Activated CD8-positive, alpha-beta memory T cell treated with anti-CD3 and anti-CD28 coated beads, Interleukin-2, amount 50 U/mL, for 1 hour (primary cell): ENCODE measurements around the gene KLF6.

Experiments used
- DNase-seq: peaks from one replicate; pipeline ENCODE4 v3.0.0-alpha.2; 2020; ENCODE audit errors: extremely low read depth

The KLF6 gene

DNA sequence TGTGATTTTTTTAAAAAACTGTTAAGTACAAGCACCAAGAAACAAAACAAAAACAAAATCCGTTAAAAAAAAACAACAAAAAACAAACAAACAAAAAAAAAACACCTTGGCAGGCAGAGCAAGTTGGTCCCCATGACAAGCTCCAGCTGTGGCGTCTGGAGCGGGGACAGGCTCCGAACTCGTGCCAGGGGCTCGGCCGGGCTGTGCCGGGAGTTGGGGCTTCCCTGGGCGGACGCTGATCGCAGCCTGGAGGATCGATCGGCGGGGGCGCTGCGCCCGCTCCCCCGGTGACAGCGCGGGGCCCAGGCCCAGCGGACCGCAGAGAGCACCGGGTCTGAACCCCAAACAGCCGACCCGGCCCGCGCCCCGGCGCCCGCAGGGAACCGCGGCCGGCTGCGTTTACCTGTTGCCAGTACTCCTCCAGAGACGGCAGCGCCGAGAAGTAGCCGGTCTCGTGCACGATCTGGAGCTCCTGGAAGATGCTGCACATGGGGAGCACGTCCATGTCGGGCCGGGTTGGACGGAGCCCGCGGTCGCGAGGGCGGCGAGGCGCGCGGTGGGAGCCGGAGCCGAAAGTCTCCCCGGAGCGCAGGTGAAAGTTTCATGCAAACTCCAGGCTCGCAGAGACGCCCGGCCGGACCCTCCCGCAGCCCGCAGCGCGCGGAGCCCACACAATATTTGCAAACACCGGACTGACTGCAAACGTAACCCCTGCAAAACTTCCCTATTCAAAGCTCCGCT, at the start of gene KLF6:
TSS of gene KLF6 (minus strand) at position 700 of the 741 bp plus-strand sequence. CDS start at position 505, 195 bp downstream.
- DNase-seq: no peak

DNA sequence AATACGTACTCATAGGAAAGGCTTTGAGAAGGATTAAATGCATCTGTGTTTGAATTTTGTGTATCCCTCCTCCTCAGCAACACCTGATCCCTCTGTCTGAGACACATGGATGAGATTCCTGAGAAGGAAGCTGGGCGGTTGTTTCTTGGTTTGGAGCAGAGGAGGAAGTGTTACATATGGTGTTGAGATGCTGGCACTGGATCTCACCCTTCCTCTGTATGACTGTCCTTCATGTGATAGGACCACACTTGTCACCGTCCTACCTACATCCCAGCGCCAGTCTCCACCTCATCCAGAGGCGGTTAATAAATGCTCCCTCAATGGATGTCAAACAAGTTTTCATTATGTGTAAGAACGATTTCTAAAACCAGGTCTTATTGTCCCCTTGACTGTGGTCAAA, 49.4 kb upstream of the KLF6 start:
- no peak for DNase-seq

DNA sequence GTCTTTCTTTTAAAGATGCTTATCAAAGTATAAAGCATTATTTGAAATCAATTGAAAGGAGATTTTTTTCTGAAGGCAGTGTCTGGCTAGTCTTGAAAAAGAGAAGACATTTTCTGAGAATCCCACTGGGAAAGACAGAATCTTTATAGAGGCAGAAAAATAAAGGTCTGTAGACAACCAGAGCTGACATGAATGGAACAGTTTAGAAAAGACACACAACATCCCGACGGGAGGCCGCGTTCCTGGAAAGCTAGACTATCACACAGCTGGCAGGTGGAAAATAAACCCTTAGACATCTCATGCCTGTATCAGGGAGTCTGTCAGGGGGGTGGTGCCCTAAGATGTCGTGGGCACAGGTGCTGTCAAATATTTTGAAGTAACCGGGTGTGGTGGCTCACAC, 48.0 kb upstream of the KLF6 start:
- DNase-seq: no peak

DNA sequence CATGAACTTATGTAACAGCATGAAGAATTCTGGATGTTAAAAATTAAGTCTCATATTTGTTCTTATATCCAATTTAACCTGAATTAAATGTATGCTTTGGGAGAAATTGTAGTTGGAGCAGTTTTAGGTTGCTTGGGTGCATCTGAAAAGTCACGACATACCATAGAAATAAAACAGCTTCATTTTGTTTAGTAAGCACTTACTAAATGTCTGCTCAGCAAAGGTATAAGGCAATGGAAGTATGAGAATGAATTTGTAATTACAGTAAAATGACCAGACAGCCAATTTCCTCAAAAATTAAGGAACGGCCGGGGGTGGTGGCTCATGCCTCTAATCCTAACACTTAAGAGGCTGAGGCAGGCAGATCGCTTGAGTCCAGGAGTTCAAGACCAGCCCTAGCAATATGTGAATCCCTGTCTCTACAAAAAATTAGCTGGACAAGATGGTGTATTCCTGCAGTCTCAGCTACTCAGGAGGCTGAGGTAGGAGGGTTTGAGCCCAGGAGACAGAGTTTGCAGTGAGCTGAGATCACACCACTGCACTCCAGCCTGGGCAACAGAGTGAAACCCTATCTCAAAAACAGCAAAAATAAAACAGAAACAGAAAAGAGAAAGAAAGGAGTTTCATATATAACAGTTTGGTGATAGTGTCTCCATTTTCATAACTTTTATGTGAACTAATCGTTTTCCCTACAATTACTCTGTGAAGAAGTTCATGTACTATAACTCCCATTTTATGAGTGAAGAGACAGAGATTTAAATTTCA, 47.2 kb upstream of the KLF6 start:
- DNase-seq: no peak

DNA sequence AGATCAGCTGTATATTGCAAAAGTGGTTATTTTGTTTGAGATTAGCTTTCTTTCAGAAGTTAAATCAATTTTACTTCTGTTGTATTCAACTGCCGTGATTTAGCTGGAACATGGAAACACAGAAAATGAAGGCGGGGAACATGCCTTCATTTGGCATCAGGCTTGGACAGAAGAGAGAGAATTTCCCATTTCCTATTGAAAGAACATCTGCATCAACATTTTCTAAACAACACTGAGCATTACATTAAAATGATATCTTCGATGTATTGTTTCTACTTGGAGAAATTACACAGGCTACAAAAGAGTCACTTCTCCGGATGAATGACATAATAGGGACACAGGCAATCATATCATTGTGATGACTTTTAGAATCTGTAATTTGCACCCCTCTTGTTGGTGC, 46.6 kb upstream of the KLF6 start:
- no peak for DNase-seq

DNA sequence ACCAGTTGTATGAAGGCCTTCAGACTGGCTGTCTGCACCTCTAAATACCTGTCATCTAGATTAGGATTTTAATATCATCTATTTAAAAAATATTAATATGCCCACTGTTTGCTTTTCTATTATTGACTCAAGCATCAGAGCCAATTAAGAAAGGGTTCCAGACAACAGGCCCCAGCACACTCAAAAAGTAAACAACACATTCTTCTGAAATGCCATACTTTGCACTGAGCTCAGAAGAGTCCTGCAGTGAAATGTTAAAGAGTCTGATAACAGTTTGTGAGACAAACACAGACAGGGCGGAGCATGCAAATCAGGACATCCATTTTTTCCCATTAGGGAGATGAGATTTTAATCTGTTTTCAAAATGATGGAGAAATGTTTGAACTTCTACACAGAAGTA, 45.9 kb upstream of the KLF6 start:
- DNase-seq: no peak

DNA sequence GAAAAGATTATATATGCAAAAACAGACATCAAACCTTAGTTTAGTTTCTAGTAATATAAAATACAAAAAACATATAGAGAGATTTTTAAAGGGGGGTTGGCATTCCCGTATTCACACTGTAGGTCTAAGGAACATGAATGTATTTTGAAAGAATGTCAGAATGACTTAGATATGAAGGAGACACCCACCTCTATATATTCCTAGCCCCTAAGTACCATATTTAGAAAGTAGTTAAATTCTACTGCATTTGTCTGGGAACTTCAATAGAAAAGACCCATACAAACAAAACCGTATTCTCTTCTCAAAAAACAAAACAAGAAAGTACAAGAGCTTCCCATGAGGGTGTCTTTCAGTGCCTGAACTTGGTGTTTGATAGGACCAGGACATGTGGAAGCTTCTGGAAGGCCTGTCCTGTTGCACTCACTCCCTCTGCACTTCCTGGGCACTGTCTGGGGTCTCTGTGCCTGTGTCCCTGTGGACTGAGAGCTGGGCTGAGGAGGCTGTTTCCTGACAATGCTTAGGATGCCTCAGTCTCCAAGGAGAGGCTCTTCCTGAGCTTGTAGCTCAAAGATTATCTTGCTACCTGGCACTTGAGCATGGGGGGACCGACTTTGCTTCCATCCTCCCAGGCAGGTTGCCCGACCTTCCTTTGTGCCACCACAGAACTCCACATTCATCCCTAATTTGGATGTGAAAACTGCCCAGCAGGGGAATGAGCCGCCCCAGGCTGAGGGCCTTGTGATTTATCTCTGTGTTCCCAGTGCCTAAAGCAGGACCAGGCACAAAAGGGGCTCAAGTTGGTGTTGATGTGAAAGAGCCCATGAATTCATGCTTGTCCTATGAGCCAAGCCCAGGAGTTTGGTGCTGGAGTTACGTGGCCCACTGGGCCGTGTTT, 44.4 kb upstream of the KLF6 start:
- no peak for DNase-seq

DNA sequence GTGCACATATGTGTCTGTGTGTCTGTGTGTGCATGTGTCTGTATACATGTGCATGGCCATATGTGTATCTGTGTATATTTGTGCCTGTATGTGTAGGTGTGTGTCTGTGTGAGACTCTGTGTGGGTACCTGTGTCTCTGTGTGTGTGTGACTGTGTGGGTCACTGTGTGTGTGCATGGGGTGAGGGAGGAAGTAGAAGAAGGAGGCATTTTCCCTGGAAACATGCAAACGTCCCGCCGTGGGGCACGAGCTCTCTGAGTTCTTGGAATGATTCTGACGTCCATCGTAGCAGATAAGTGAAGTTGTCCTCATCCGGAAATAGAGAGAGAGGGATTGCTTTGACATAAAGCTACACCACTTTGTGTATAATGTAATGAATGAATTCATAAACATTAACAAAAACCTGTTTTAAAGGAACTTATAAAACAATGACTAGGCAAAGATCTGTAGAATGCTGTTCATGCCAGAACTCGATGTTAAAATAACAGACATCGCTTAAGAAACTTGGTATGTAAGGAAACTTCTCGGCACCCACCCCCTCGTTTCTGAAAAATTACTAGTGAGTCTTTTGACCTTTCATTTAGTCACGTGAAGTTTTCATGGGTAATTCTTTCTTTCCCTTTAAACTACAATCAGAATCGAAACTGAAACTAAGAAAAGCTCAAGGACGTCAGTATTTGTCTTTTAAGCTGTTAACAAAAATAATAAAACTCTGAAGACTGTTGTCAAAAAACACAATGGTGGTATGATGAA, 43.6 kb upstream of the KLF6 start:
- DNase-seq: no peak

DNA sequence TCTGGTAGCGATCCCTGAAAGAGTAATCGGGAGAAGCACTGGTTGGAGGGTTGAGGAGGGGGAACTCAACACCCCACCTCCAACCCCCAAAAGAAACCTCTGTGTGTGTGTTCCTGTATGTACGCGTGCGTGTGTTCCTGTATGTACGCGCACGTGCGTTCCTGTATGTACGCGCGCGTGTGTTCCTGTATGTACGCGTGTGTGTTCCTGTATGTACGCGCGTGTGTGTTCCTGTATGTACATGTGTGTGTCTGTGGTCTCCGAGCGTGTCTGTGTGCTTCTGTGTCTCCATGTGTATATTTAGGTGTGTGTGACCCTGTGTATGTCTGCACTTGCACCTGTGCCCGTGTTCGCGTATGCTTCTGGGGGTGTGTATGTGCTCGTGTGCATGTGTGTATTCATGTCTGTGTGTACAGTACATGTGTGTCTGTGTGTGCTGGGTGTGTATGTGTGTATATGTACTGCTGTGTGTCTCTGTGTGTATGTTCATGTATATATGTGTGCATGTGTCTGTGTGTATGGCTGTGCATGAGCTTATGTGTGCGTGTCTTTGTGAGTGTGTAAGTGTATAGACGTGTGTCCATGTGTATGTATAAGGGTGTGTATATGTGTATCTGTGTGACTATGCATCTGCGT, 42.9 kb upstream of the KLF6 start:
- no peak for DNase-seq

DNA sequence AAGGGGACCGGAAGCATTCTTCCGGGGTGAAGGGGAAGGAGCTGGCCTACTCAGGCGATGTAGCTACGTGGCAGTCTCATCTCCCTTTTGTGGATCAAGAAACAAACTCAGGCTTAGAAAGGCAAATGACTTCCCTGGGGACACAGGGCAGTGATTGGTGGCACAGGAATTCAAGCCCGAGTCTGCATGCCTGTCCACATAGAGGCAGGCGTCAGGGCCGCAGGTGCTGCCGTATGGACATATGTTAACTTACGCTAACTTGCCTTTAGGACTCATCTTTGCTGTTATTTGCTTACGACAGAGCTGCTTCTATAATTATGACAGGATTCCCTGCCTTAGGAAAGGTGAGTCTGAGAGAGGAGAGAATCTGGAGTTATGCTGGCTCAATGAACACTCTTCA, 42.3 kb upstream of the KLF6 start:
- DNase-seq: no peak

DNA sequence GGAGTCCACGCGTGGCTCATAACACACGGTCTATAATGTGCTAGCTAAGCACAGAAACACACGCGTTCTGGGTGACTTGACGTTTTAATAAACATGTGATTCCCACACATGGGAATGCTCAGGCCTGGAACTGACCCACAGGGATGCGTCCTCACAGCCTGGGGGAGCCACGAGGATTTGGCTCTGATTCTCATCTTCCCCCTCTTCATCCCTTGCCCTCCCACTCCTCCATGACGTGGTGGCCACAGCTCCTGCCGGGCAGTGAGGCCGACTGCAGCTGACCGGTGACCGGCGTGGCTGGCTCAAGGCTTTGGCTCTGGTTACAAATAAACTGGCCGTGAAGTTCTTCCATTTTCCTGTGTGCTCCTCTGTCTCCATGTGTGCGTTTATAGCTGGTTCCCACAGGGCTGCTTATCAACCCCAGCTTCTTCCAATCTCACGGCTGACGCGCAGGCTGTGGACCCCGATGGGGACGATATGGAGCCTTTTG, 40.9 kb upstream of the KLF6 start:
- DNase-seq: no peak

DNA sequence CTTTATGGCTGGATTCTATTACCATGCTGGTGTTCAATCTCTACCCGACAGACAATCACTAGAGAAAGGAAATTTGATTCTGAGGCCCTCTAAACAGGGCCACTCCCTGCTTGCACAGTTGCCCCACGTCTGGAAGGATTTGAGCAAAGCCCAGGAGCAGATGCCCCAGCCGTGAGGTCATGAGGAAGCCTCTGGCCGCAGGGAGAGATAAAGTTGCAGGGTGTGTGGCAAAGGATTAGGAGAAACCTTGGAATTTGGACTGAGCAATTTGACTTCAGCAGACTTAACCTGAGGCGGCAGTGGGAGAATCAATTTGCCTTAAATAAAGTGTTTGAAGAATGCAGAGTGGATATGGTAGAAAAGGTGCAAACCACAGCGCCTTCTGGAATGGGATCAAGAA, 40.2 kb upstream of the KLF6 start:
- DNase-seq: no peak

DNA sequence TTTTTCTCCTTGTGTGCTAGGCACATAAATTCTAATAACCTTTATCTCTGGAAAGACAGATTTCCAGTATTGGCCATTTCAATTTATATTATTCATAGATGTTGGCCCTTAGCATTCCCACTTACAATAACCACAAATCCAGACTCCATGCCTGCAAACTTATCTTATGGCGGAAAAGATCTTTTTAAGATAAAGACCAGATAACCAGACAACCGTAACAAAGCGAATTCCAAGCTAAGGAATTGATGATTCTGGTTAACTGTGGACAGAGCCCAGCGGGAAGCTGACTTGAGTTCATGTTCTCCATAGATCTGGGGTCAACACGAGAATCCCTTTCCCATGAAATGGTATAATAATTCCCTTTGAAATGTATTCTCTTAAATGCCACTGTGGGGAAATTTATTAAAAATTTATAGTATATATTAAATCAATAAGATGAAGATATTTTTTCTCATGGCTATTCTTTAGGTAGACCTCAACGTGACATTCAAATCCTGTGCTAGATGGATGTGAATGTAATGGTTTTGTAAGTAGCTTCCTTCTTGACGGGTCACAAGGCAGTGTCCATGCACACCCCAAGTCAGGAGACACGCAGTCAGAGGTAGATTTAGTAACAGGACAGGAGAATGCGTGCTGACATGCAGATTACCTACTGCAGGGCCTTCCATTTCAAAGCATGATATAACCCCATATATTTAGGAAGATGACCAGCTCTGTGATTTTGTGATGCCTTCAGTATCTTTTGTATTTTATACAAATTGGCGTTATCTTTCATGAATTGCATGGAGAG, 37.7 kb upstream of the KLF6 start:
- no peak for DNase-seq

DNA sequence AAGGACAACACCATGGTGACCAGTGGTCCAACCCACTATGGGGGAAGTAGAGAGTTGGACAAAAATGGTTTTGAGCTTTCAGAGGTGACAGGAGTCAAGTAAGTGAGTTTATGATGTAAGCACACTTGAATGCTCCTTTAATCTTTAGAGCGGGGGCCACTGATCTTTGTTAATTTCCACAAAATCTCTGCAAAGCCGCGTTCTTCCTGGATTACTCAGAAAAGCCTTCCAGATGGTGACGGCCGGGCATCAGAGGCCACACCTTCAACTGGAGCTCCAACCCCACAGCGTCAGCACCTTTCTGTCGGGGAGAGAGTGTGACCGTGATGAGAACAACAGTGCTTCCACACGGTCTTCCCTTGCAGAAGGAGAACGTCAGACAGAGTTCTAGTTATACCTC, 35.2 kb upstream of the KLF6 start:
- no peak for DNase-seq

DNA sequence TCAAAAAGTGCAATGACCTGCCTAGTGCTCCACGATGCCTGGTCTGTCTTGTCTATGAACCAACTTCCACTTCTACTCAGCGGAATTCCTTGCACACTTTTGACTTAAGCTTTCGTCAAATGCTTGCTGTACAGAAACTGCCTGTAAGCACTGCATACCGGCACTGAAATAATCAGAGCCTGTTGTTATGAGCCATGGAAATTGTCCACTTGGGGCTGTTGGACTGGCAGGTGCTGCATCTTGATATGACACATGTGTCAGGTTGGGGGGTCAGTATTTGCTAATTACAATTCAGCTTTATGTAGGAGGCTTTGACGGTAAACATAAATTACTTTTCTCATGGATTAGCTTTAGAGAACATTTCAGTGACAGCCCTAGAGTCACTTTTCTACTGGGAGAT, 32.0 kb upstream of the KLF6 start:
- DNase-seq: no peak

DNA sequence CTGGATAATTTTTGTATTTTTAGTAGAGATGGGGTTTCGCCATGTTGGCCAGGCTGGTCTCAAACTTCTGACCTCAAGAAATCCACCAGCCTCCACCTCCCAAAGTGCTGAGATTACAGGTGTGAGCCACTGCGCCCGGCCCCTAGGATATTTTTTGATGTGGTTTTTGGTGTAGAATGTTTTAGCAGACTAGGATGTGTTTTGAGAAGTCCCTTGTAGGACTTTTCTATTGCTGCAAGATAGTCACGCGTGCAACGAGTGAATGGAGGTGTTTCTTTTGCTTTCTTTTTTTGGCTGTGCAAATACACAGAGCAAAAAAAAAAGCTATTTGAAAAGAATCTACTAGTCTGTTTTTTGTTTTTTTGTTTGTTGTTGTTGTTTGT, 29.8 kb upstream of the KLF6 start:
- no peak for DNase-seq

DNA sequence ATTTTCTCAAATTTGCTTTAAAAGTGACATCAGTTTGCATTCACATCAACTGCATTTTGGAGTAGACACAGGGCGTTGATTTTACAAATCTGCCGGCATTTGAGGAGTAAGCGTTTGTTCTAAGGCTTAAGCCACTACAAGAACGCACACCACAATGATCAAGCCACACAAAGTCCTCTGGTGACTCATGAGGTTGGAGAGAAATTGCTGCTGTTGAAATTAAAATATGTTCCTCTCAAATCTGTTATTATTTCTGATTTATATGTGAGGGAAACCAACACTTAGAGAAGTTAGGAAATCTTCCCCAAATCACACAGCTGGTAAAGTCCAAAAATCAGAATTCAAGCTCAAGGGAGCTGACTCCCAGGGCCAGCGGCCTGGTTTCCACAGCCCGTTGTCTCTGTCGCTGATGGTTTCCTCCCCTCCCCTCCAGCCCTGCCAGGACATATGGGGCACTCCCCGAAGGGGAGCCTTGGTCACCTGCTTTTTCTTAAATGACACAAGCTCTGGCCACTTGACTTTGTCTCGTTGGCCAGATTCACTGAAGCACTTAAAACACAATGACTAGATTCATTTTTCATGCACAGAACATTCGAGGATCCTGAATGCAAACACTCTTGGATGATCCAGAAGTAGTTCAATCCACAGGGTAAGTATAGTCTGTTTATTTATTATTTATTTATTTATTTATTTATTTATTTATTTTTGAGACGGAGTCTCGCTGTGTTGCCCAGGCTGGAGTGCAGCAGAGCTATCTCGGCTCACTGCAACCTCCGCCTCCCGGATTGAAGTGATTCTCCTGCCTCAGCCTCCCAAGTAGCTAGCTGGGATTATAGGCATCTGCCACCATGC, 29.2 kb upstream of the KLF6 start:
- no peak for DNase-seq

DNA sequence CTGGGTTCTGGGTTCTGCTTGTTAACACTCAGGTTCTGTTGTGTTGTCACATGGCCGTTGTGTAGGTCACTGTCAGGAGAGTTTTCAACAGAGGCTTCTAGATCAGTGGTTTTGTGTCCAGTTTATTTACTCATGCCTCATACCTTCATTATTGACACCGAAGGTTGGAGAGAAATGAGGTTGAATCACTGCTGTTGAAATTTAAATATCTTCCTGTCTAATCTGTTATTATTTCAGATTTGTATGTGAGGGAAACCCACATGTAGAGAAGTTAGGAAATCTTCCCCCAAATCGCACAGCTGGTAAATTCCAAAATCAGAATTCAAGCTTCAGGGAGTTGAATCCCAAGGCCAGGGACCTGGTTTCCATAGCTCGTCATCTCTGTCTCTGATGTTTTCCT, 28.3 kb upstream of the KLF6 start:
- no peak for DNase-seq

DNA sequence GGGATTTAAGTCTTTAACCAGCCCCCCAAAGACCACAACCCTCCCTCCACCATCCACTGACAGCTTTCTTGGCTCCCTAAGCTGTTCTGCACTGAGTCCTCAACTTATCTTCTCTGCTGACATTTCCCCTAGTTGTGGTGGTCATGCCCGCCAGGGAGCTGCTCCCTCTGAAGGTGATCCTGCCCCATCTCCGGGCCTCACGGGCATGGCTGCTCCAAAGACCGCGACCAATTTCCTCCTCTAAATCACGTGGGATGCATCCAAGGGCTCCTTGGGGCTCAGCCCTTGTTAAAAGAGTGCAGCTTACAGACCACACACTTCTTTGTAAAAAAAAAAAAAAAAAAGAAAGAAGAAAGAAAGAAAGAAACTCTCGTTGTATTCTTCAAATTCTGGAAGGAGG, 27.1 kb upstream of the KLF6 start:
- no peak for DNase-seq
